Mesenteric fat pad (tissue), 1 donor: ENCODE measurements around the gene MACO1. TPM values are rescaled to one million over a fixed set of nuclear protein-coding genes. Genes with fewer than 3 reads are reported as not detected.
"Not testable (repeated sequence)": the region's sequence is repeated elsewhere in the genome, so short reads cannot be mapped to it uniquely, and the experiment has no call there.

Source experiments
- DNase-seq: peaks from one replicate; pipeline ENCODE4 v3.0.0-alpha.2; 2020; ENCODE audit warnings: low spot score
- long read RNA-seq: library from polyadenylated mRNA; unstranded; transcript quantifications from one replicate; pipeline ENCODE4 v2.0.0, GENCODE V29; 2020
- total RNA-seq: library from RNA; stranded (reverse); fragmentation: NEBNext Ultra II Directional; extraction: Animal tissue kit (Norgen Biotek cat#: 25700); gene quantifications from one replicate; pipeline ENCODE4 v1.2.1, GENCODE V29; 2021
- donor health status: DM: yes; HTN: yes; CAD: no.

Gene MACO1
- 20.1 TPM for total RNA-seq
- long read RNA-seq, partial matches to known transcripts: 13 of 17 reads
- long read RNA-seq, other reads (novel, unspliced or antisense): 3 of 17 reads

- peak; percentile 99 for DNase-seq
Measured at GRCh38 chr1:25430073-25430966, at the start of gene MACO1. MACO1 (plus strand) TSS chr1:25430897; CDS start chr1:25431099, 202 bp downstream.

- DNase-seq: not testable (repeated sequence)
Measured at GRCh38 chr1:25382543-25382942, 48.2 kb upstream of the MACO1 start.

GRCh38 chr1:25383090-25383489 is 47.6 kb upstream of the MACO1 start:
- not testable (repeated sequence) for DNase-seq

GRCh38 chr1:25383875-25384274 is 46.8 kb upstream of the MACO1 start:
- DNase-seq: not testable (repeated sequence)

- not testable (repeated sequence) for DNase-seq
Measured at GRCh38 chr1:25387096-25387495, 43.6 kb upstream of the MACO1 start.

GRCh38 chr1:25388691-25389090 is 42.0 kb upstream of the MACO1 start:
- not testable (repeated sequence) for DNase-seq

- DNase-seq: not testable (repeated sequence)
Measured at GRCh38 chr1:25389721-25390120, 41.0 kb upstream of the MACO1 start.

- no peak for DNase-seq
Measured at GRCh38 chr1:25392841-25393240, 37.9 kb upstream of the MACO1 start.

- DNase-seq: not testable (repeated sequence)
Measured at GRCh38 chr1:25397549-25397948, 33.1 kb upstream of the MACO1 start.

GRCh38 chr1:25398079-25398478 is 32.6 kb upstream of the MACO1 start:
- DNase-seq: not testable (repeated sequence)

- DNase-seq: not testable (repeated sequence)
Measured at GRCh38 chr1:25402947-25403803, 27.5 kb upstream of the MACO1 start.

- DNase-seq: not testable (repeated sequence)
Measured at GRCh38 chr1:25405731-25406305, 24.9 kb upstream of the MACO1 start.

- not testable (repeated sequence) for DNase-seq
Measured at GRCh38 chr1:25409641-25410427, 20.9 kb upstream of the MACO1 start.

GRCh38 chr1:25412872-25413623 is 17.6 kb upstream of the MACO1 start:
- not testable (repeated sequence) for DNase-seq

- DNase-seq: not testable (repeated sequence)
Measured at GRCh38 chr1:25414157-25414556, 16.5 kb upstream of the MACO1 start.

GRCh38 chr1:25414578-25414977 is 16.1 kb upstream of the MACO1 start:
- DNase-seq: not testable (repeated sequence)

- not testable (repeated sequence) for DNase-seq
Measured at GRCh38 chr1:25417280-25417679, 13.4 kb upstream of the MACO1 start.

GRCh38 chr1:25419339-25419738 is 11.4 kb upstream of the MACO1 start:
- DNase-seq: not testable (repeated sequence)

- not testable (repeated sequence) for DNase-seq
Measured at GRCh38 chr1:25420715-25421114, 10.0 kb upstream of the MACO1 start, which contains the start of gene RHCE. RHCE (minus strand) TSS chr1:25420825; CDS start chr1:25420786, 39 bp downstream.
